COLO668 (cell line): ENCODE data around the gene HMGCR.

ENCODE experiments used
- DNase-seq: peaks from one replicate; lab custom pipeline; 2025; ENCODE audit not compliant: unreplicated experiment; lab: John Stamatoyannopoulos, UW

Gene HMGCR

DNA sequence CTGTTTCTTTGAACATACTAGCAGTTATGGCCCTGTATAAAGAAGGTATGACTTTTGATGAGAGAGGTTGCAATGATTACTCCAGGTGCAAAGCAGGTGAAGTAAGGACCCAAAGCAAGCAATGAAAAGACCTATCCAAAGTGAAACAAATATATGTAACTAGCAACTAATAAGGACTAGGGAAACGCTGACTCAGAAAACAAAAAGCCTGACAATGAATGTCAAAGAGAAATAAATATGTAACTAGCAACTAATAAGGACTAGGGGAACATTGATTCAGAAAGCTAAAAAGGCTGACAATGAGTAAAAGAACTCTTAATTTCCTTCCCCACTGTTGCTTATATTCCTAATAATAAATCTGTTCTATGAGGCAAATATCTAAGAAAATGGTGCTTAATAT is 43.1 kb downstream of the HMGCR start:
- DNase-seq, result no peak

DNA sequence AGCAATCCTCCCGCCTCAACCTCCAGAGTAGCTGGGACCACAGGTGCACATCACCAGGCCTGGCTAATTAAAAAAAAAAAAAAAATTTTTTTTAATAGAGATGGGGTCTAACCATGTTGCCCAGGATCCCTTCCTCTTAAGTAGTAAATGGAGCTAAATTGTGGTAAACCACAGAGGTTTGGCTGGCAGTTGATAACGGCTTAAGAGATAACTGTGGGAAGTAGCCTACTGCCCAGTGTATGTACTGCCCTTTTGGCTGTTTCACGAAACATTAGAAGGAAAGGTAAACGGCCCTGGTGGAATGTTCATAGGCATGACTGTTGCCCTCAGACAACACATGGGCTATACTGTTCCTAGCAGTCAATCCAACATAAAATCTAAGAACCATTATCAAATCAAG is 44.4 kb downstream of the HMGCR start:
- DNase-seq, result no peak

DNA sequence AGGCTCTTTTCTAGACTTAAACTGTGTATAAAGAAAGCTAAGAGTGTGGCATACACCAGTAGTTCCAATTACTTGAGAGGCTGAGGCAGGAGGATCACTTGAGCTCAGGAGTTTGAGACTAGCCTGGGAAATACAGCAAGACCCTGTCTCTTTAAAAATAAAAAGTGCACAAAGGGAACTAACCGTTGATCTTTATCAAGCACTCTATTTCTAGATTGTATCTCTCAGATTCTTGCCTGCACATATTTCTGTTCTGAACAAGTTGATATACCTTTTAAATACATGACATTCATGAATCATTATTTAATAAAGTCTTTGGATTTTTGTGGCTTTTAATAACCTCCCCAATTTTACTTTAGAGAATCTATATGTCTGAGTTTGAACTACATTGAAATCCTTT is 47.2 kb downstream of the HMGCR start:
- DNase-seq, result no peak

DNA sequence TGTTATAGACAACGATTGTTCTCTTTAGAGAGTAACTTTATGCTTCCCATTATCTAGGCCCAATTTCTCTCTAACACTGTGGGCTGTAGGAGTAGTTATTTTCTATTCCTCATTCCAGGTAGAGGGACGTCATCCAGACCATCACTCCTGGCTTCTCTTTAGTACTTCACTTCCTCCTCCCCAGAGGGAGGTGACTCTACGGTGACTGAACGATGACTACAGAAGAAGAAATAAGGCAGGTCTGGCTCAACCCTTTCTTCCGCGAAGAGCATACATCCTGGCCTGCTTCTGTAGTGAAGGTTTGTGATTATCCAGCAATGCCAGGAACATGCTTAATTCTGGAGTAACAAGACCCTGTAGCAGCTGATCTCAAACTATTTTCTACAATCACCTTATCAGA is 50.8 kb downstream of the HMGCR start:
- no peak for DNase-seq

DNA sequence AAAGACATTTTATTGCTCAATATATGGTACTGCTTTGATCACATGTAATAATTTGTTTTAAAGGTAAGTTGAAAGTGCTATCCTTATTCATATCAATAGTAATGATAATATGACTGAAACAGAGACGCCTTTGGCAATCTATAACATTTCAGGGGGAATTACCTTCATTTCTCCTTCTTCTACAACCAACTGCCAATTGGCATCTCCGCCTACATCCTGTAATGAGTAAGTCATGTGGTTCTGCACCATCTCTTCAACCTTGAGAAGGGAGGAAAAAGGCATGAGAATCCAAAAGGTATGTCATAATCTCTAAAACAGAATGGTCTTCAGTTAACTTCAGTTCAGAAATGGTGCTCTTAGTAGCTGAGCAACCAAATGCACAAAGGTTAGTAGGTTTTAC is 52.4 kb downstream of the HMGCR start:
- DNase-seq, result no peak

DNA sequence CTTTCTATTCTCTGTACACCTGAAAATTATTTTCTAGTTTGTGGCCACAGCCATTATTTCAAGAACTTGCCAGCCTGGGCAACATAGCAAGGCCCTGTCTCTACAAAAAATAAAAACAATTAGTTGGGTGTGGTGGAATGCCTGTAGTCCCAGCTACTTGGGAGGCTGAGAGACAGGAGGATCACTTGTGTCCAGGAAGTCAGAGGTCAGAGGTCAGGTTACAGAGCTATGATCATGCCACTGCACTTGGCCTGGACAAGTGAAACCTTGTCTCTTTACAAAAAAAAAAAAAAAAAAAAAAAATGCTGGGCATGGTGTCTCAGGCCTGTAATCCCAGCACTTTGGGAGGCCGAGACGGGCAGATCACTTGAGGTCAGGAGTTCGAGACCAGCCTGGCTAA is 58.3 kb downstream of the HMGCR start:
- no peak for DNase-seq

DNA sequence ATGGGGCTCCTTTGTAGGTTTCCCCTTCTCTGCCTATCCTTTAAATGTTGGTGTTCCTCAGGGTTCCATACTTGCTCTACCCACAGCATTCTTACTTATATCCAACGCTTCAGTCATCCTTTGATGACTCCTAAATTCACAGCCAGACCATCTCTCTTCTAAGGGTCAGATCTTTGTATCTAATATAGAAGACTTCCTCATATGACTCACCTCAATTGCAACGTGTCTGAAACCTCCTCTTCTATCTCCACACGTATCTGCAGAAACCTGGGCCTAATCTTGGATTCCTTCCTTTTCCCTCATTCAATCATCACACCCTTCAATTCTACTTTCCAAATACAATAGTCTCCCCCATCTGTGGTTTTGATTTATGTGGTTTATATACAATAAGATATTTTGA is 68.3 kb downstream of the HMGCR start:
- no peak for DNase-seq
